Activated naive CD4-positive, alpha-beta T cell treated with anti-CD3 and anti-CD28 coated beads, Interleukin-2, amount 50 U/mL, for 72 hours (primary cell): ENCODE results near the gene MED13L. TPM values are rescaled to one million over a fixed set of nuclear protein-coding genes. Genes with fewer than 3 reads are reported as not detected.
"Not testable (repeated sequence)": the region's sequence is repeated elsewhere in the genome, so short reads cannot be mapped to it uniquely, and the experiment has no call there.

Experiments used
- ATAC-seq, 2 donors: fragments of 150-1000 bp; cut with Tn5 transposase; 2 replicates each; pipeline ENCODE4 v1.10.0; 2021; ENCODE audit warnings: mild to moderate bottlenecking in 2 of 2, moderate library complexity in 2 of 2
- DNase-seq, 2 donors: peaks; one replicate each; pipeline ENCODE4 v3.0.0; 2021 to 2022; ENCODE audit warnings: low spot score in 2 of 2
- H3K27ac Mint-ChIP-seq, 2 donors: one replicate each; pipeline ENCODE4 v1.8.0; 2022; ENCODE audit warnings: mild to moderate bottlenecking in 2 of 2, mixed read lengths in 2 of 2
- H3K36me3 Mint-ChIP-seq, 2 donors: one replicate each; pipeline ENCODE4 v1.8.0; 2022; ENCODE audit warnings: mixed read lengths in 2 of 2
- H3K9me3 Mint-ChIP-seq, 2 donors: one replicate each; pipeline ENCODE4 v1.8.0; 2022; ENCODE audit warnings: mixed read lengths in 2 of 2
- total RNA-seq, 2 donors: library from RNA; stranded (reverse); gene quantifications; one replicate each; pipeline ENCODE4 v1.2.3, GENCODE V29; 2022

MED13L gene
- total RNA-seq, 2 donors from 2014 or later: 54.2 to 64.0 TPM

DNA sequence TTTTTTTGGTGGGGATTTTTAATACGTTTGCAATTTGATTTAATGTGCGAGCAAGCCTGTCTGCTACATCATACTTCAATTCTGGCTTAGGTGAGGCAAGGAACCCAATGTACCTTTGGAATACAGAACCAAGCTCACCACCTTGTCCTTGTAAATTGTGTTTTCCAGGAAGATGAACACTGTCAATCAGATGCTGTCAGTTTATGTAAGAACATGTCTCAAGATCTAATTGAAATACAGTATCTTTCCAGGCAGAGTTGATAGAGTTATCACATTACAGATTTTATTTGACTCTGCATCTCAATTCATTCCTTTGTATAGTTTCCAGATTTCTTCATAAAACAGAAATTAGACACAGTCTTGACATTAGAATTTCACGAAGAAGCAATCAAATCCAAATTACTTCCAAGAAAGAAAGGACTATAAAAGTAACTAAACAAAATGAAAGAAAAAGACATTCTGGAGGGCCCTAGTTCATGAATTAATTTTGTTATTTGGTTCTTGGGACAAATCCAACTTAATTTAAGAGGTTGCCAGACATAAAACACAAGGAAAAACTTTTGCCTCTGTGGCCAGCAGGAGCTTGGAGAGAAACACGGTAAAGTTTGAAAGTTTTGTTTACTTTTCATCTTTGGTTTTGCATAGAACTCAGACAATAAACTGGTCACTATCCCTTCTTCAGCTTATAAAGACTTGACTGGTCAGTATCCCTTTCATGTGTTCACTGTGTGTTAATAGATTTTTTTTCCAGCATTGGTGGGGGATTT, 16.4 kb upstream of the MED13L start:
- H3K36me3 Mint-ChIP-seq: no peaks in the 10 kb centered on the region
- DNase-seq: no peak
- no peak for ATAC-seq
- H3K27ac Mint-ChIP-seq: no peak overlapping the region
- peaks cover 0 to 5% of the 10 kb centered on the region in 2 donors for H3K9me3 Mint-ChIP-seq

- DNase-seq: no peak
Observed at GRCh38 chr12:116291218-116291617, 13.7 kb upstream of the MED13L start.

DNA sequence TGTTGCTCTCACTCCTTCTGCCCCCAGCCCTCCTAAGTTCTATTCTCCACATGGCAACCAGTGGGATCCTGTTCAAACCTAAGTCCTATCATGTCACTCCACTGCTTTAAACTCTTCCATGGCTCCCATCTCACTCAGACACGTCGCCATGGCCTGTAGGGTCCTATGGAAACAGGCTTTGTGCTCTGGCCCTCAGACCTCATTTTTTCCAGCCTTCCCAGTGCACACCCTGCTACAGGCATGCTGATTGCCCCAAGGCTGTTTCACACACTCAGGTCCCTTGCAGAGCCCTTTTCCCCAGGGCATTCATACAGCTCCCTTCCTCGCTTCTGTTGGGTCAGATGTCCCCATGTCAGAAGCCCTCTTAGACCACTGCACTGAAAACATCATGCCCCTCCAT, 11.2 kb upstream of the MED13L start:
- ATAC-seq (no peak), DNase-seq (no peak)
- H3K27ac Mint-ChIP-seq: no peak overlapping the region
- H3K36me3 Mint-ChIP-seq: no peaks in the 10 kb centered on the region
- no peaks in the 10 kb centered on the region for H3K9me3 Mint-ChIP-seq

More at GRCh38 chr12:116291218-116291617, 13.7 kb upstream of the MED13L start:
- Mint-ChIP-seq H3K9me3 (peaks cover 0 to 5% of the 10 kb centered on the region in 2 donors), H3K36me3 (no peaks in the 10 kb centered on the region), H3K27ac (no peak overlapping the region)
- ATAC-seq: no peak

DNA sequence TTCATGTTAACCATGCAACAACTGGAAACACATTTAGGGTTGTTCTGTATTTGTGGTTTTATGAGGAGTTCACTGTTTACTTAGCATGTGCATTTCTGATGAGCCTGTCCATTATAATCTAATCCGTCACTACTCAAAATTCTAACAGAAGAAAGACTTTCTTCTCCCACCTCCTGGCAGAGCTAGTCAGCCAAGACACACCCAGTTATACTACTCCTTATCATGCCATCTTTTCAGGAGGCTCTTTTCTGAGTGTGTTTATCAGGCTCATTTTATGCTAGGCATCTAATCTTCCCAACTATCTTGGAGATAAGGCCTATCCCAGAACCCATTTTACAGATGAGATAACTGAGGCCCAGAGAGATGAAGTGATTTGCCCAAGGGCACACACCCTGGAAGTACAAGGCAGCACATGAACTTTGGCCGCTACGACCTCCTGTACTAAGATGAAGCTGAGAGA, 10.4 kb upstream of the MED13L start:
- Mint-ChIP-seq H3K36me3 (no peaks in the 10 kb centered on the region), H3K9me3 (no peaks in the 10 kb centered on the region), H3K27ac (no peak overlapping the region)
- ATAC-seq (no peak), DNase-seq (no peak)

- Mint-ChIP-seq H3K27ac (no peak overlapping the region), H3K9me3 (no peaks in the 10 kb centered on the region), H3K36me3 (no peaks in the 10 kb centered on the region)
- DNase-seq (no peak), ATAC-seq (no peak)
Observed at GRCh38 chr12:116284396-116284795, 6.9 kb upstream of the MED13L start.

- DNase-seq, H3K9me3 Mint-ChIP-seq: not testable (repeated sequence)
Observed at GRCh38 chr12:116283881-116284280, 6.4 kb upstream of the MED13L start.

GRCh38 chr12:116282371-116283286, 5.1 kb upstream of the MED13L start:
- Mint-ChIP-seq H3K9me3 (no peaks in the 10 kb centered on the region), H3K27ac (no peak overlapping the region), H3K36me3 (no peaks in the 10 kb centered on the region)
- ATAC-seq (peak; percentile 55 to 68), DNase-seq (no peak)

More at GRCh38 chr12:116283881-116284280, 6.4 kb upstream of the MED13L start:
- not testable (repeated sequence) for ATAC-seq, H3K27ac Mint-ChIP-seq, H3K36me3 Mint-ChIP-seq

DNA sequence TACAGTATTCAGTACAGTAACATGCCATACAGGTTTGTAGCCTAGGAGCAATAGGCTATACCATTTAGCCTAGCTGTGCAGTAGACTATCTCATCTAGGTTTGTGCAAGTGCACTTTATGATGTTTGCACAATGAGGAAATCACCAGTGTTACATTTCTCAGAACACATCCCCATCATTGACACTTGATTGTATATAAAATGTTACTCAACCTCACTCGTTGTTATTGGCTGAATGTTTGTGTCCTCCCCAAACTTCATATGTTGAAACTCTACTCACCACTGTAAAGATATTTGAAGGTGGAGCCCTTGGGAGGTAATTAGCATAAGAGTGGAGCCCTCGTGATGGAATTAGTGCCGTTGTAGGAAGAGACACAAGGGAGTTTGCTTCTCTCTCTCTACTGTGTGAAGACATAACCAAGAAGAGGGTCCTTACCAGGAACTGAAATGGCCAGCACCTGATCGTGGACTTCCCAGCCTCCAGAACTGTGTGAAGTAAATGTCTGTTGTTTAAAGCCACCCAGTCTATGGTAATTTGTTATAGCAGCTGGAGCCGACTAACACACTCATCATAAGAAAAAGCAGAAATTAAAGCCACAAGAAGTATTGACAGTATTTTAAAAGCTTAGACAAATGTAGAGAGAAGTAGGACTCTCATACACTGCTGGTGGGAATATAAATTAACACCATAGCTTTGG, 3.2 kb upstream of the MED13L start:
- ATAC-seq: no peak
- Mint-ChIP-seq H3K36me3 (peaks cover 10 to 11% of the 10 kb centered on the region in 2 donors), H3K9me3 (no peaks in the 10 kb centered on the region), H3K27ac (no peak overlapping the region)
- no peak for DNase-seq

- DNase-seq (no peak), ATAC-seq (no peak)
- Mint-ChIP-seq H3K36me3 (peaks cover 10 to 13% of the 10 kb centered on the region in 2 donors), H3K27ac (no peak overlapping the region), H3K9me3 (no peaks in the 10 kb centered on the region)
Observed at GRCh38 chr12:116278667-116279066, 1.2 kb upstream of the MED13L start.

DNA sequence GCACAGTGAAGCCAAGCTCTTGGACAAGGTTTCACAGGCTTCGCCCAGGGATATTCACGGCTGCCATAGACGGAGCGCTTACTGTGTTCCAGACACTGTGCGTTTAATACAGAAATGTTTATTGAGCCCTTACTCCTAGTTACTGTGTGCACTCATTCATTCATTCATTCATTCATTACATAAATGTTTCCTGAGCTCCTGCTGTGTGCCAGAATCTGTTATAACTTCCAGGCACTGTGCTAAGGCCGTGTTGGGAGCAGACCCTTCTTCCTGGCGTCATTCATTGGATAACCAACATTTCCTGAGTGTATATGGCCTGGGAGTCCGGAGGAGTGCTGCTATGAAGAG, 760 bp upstream of the MED13L start:
- ATAC-seq: no peak
- Mint-ChIP-seq H3K9me3 (no peaks in the 10 kb centered on the region), H3K27ac (peak overlapping the region in 1 of 2 donors; percentile 84), H3K36me3 (peaks cover 10 to 13% of the 10 kb centered on the region in 2 donors)
- DNase-seq: no peak

DNA sequence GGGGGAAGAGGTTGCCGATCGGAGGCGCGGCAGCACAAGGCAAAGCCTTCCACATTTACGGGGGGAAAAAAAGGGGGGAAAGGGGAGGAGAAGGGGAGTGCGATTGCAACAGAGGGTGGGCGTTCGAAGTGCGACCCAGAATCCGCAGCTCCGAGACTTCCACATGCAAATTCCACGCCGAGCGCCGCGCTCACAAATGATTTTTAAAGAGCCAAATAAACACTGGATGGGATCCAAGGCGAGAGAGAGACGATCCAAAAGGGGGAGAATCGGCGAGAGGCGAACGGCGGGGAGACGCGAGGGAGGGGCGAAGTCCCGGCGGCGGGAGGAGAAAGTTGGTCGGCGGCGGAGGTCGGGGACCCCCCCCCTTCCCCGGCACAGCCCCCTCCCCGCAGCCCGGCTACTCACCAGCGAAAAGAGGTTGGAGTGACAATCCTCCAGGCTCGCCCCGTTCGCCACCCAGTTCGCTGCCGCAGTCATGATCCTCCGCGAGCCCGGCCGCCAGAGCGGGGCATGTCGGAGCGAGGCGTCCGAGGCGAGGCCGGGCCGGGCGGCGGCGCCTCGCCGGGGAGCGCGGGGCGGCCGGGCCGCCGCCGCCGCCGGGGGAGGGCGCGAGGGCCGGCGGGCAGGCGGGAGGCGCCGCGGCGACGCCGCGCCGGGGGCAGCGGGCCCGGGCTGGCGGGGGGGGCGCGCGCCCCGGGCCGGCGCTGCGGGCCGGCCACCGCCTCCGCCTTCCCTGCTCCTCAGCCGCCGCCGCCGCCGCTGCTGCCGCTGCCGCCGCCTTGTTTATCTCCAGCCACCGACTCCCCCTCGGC, 634 bp downstream of the MED13L start:
- ATAC-seq (peak; percentile 37 to 53), DNase-seq (peak; percentile 59 to 66)

DNA sequence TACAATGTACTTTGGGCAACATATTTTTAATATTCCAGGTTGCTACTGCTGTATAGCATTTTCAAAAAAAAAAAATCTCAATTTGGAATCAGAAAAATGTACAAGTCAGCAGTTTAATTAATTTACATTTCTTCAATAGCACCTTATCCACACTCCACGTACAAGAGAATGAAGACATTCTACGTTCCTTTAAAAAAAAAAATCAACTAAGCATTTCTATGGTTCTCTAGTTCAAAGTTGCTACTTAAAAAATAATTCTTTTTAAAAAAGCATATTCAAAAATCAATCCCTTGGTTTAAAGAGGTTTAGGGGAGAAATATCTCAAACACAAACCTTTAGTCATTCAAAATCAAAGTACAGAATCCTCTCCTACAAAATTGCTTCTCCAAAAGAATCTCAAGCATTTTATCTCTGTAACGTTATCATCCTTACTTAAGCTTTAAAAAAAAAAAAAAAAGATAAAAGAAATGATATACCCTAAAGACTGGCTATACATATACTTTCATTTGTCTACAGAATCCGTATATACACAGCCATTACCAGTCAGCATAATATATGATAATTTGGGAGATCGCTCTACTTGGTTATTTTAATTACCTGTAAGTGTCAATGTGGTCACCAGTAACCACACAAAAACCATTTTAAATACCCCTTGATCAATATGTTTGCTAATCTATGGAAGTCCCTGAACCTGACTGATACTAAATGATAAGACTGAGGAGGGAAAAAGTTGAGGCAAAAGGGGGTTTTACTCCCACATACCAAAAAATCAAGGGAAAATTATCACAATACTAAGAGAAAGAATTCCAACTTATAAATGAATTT, 2.7 kb downstream of the MED13L start:
- Mint-ChIP-seq H3K27ac (no peak overlapping the region), H3K36me3 (peaks cover 10 to 13% of the 10 kb centered on the region in 2 donors), H3K9me3 (no peaks in the 10 kb centered on the region)
- ATAC-seq: no peak
- no peak for DNase-seq

More for the DNA sequence above, 634 bp downstream of the MED13L start:
- no peaks in the 10 kb centered on the region for H3K9me3 Mint-ChIP-seq
- H3K36me3 Mint-ChIP-seq: peaks cover 10 to 13% of the 10 kb centered on the region in 2 donors
- peak overlapping the region; percentile 85 to 98 for H3K27ac Mint-ChIP-seq

GRCh38 chr12:116273813-116274550, 3.5 kb downstream of the MED13L start:
- Mint-ChIP-seq H3K9me3 (no peaks in the 10 kb centered on the region), H3K36me3 (peaks cover 10 to 13% of the 10 kb centered on the region in 2 donors), H3K27ac (no peak overlapping the region)
- ATAC-seq (no peak), DNase-seq (no peak)

GRCh38 chr12:116267948-116268347, 9.5 kb downstream of the MED13L start:
- H3K27ac Mint-ChIP-seq: no peak overlapping the region
- H3K9me3 Mint-ChIP-seq: no peaks in the 10 kb centered on the region
- no peaks in the 10 kb centered on the region for H3K36me3 Mint-ChIP-seq
- ATAC-seq (no peak), DNase-seq (no peak)
